Left renal cortex interstitium (tissue), 4 donors: ENCODE measurements around the gene ACTR1A. TPM values are rescaled to one million over a fixed set of nuclear protein-coding genes. Genes with fewer than 3 reads are reported as not detected.
A peak's percentile ranks its signal among the peaks of the same experiment; 100 is the strongest.
"Not testable (repeated sequence)": the region's sequence is repeated elsewhere in the genome, so short reads cannot be mapped to it uniquely, and the experiment has no call there.

Experiments used
- DNase-seq, 4 donors: peaks; one replicate each; pipeline ENCODE4 v3.0.0-alpha.2; 2013; ENCODE audit warnings: low read depth in 4 of 4, low spot score in 2 of 4, missing footprints in 1 of 4
- polyA plus RNA-seq, 4 donors: library from polyadenylated mRNA; unstranded; fragments of 120-200 nt; gene quantifications; one replicate each; pipeline ENCODE4 v1.2.1, GENCODE V29; 2013; ENCODE audit not compliant: insufficient read length in 4 of 4

Gene ACTR1A
- polyA plus RNA-seq, 4 donors = 83.8 to 88.0 (median 86.2) TPM

- no peak for DNase-seq
Observed at GRCh38 chr10:102457591-102458150, 44.8 kb downstream of the ACTR1A start.

- DNase-seq = no peak
Observed at GRCh38 chr10:102455893-102456471, 46.5 kb downstream of the ACTR1A start.

- not testable (repeated sequence) for DNase-seq
Observed at GRCh38 chr10:102454662-102455487, 47.6 kb downstream of the ACTR1A start.

- DNase-seq = no peak
Observed at GRCh38 chr10:102453502-102453901, 49.0 kb downstream of the ACTR1A start.

- no peak for DNase-seq
Observed at GRCh38 chr10:102452672-102453340, 49.7 kb downstream of the ACTR1A start.

- no peak for DNase-seq
Observed at GRCh38 chr10:102451105-102451969, 51.2 kb downstream of the ACTR1A start, which contains the start of gene C10orf95. Gene C10orf95 (minus strand): TSS chr10:102451543. CDS start chr10:102451093, 450 bp downstream.

- peak in 1 of 4 donors; percentile 62 for DNase-seq
Observed at GRCh38 chr10:102450374-102451104, 52.0 kb downstream of the ACTR1A start.

GRCh38 chr10:102450124-102450373 lies 52.5 kb downstream of the ACTR1A start:
- no peak for DNase-seq

- peak in 1 of 4 donors; percentile 58 for DNase-seq
Observed at GRCh38 chr10:102449321-102450123, 53.0 kb downstream of the ACTR1A start.

GRCh38 chr10:102444851-102445250 lies 57.7 kb downstream of the ACTR1A start:
- no peak for DNase-seq

GRCh38 chr10:102438374-102438773 lies 64.1 kb downstream of the ACTR1A start:
- DNase-seq = no peak

- DNase-seq = no peak
Observed at GRCh38 chr10:102437515-102437914, 65.0 kb downstream of the ACTR1A start.

GRCh38 chr10:102436312-102436711 lies 66.2 kb downstream of the ACTR1A start:
- DNase-seq = no peak

GRCh38 chr10:102435529-102436233 lies 66.8 kb downstream of the ACTR1A start:
- no peak for DNase-seq

- DNase-seq = no peak
Observed at GRCh38 chr10:102435133-102435497, 67.4 kb downstream of the ACTR1A start.

- DNase-seq = no peak
Observed at GRCh38 chr10:102434394-102435132, 67.9 kb downstream of the ACTR1A start.

GRCh38 chr10:102433619-102434046 lies 68.9 kb downstream of the ACTR1A start:
- no peak for DNase-seq
